ENCODE results near the gene NAB2.

The NAB2 gene

DNA sequence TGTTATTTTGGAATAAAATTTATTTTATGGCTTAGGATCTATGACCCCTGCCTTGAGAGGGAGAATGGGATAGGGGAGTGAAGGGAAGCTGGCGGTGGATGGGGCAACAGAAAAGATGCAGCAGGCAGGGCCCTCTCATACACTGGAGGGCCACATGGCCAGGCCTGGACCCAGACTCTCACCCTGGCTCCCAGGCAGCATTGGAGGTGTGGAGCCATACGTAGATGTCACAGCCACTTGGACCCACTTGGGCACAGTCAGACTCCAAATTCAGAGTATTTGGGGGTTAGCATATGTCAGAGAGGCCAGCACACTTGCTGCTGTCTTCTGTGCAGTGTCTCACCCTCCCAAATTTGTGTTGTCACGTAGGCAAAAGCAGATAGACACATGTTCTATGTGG, 6.5 kb downstream of the NAB2 start:
- no peak for DNase-seq

- no peak for DNase-seq
These were observed 7.2 kb downstream of the NAB2 start for GRCh38 chr12:57096099-57096572.

GRCh38 chr12:57096748-57097553, 8.0 kb downstream of the NAB2 start:
- no peak for DNase-seq

DNA sequence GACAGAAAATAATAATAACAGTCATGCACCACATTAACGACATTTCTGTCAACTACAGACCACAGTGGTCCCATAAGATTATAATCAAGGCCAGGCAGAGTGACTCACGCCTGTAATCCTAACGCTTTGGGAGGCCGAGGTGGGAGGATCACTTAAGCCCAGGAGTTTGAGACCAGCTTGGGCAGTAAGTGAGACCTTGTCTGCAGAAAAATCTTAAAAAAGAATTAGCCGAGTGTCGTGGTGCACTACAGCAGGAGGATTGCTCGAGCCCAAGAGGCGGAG, 8.6 kb downstream of the NAB2 start:
- DNase-seq: no peak

DNA sequence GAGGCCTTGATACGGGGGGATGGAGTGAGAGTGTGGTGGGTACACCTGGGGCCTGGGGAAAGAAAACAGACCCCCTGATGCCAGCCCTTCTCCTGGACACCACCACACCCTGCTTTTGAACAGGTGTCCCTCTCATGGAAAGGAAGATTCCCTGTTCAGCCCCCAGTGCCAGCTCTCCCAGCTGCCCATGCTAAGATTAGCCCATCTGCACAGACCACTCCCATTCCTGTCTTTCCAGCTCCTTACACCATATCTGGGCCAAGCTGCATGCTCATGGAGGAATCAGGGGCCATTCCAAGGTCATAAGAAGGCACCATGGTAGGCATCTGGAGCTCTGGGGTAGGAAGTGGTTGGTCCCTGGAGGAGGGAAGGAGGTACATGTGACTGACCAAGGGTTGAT, 9.6 kb downstream of the NAB2 start:
- DNase-seq: no peak

- DNase-seq: no peak
These were observed 10.3 kb downstream of the NAB2 start for GRCh38 chr12:57099047-57099714.

DNA sequence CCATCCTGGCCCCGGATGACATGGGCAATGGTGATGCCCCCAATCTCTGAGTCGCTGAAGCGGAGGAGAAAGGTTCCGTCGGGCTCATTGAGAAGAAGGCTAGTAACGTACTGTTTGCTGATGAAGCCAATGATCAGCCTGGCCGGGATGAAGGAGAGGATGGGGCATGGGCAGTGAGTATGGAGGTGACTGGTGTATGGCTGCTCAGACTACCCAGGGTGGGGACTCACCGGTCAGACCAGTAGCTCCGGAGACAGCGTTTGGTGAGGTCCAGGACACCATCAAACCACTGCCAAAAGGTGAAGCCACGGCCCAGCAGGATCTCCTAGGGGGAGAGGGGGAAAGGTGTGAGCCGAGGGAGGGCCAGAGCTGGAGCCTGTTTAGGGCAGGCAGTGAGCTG, 10.9 kb downstream of the NAB2 start:
- DNase-seq: no peak

GRCh38 chr12:57101892-57102695, 13.2 kb downstream of the NAB2 start:
- no peak for DNase-seq

- DNase-seq: no peak
These were observed 14.9 kb downstream of the NAB2 start for GRCh38 chr12:57103856-57104255.

DNA sequence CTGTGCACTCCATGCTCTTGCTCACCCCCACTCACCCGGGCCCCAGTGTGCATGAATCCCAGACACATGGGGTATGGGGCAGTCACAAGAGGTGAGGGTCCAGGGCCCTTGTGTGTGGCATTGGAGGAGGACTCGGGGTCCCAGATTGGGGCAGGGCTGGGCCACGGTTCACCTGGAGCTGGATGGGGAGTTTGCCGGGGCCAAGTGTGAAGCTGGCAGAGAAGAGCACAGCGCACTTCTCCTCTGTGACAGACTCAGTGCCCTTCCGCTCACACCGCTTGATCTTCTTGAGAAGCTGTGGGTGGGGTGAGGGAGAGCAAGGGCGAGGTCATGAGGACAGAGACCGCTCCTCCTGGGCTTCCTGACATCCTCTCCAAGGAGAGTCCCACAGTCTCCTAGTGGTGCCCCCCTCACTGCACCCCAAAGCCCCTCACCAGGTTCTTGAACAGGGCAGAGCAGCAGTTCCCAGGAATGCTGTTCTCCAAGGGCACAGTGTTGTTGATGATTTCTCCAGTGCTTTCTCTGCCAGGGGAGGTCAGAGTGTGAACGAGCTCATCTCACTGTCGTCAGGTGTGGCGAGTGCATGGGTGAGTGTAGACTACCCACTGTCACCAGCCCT, 15.5 kb downstream of the NAB2 start:
- DNase-seq: no peak

DNA sequence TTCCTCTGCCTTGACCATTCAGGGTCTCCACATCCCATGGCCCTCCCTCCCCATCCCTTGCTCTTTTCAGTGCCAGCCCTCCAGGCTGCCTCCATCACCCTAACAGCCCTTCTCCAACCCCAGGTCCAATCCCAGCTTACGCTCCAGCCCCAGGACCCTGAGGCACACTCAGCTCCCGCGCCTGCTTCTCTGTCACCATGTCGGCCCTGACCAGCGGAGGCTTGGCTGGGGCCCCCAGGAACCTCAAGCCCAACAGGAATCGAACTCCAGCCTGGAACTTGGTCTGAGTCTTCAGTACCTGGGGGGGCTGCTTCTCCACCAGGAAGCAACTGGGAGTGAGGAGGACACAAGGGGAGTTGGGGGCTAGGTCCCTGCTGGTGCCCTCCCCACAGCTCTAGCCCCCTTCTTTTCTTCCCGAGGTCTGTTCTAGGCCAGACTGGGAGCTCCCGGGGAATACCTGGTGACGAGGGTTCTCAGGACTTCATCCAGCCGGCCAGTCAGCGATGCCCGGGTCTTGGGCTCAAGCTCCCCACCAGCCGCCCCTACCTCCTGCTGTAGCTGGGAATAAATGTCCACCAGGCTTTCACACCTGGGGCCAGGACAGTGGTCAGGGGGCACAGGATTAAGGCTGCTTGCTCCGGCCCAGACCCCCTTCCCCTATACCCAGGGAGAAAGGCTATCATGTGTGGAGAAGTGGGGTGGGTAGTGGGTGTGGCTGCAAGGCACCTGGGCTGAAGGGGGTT, 16.3 kb downstream of the NAB2 start:
- DNase-seq: no peak

- DNase-seq: no peak
These were observed 17.3 kb downstream of the NAB2 start for GRCh38 chr12:57106021-57106708.

- DNase-seq: no peak
These were observed 18.7 kb downstream of the NAB2 start for GRCh38 chr12:57107456-57108155.

GRCh38 chr12:57109207-57110103, 20.5 kb downstream of the NAB2 start:
- no peak for DNase-seq

DNA sequence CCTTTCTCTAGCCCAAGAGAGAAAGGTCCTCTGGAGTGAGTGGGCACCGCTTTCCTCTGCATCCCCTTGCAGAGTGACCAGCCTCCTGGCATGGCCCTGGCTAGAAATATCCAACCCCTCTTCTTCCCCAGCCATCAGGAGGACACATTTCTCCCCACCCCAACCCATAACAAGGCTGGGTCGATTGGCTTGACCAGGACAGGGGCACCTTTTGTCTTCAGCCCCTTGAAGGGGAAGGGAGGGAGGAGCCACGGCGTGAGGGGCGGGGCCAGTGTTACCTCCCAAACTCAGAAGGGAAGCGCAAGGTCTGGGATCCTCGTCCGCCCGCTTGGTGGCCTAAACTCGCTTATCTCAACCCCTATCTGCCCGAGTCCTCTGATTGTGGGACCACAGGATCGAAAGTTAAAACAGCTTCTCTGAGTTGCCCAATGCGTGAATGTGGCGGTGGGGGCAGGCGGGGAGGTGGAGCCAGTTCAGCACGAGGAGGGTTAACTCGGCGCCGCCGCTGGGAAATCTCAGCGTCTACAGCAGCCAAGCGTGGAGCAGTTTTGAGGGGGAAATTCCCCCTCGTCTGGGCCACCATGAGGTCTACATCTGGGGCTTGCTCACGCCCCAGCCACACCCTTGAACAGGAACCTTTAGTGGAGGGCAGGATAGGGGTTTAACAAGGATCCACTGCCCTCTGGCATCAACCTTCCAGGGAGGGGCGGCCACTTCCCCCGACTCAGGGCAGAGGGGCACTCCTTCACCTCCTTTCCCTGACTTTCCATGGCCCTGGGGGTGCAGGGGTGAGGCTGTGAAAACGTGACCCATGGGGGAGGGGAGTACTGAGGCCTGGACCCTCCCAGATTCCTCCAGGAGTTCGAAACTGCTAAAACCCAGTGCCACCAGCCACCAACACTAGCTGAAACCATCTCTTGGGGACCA, 21.5 kb downstream of the NAB2 start:
- peak; percentile 30 for DNase-seq

GRCh38 chr12:57111031-57111734, 22.3 kb downstream of the NAB2 start, which contains the start of gene STAT6:
Gene STAT6, minus strand, starts transcription at chr12:57111362. Its CDS starts 3,084 bp downstream, at chr12:57108278.
- peak; percentile 58 for DNase-seq

GRCh38 chr12:57112492-57113294, 23.8 kb downstream of the NAB2 start:
- DNase-seq: no peak
